ENCODE measurements around the gene SLC37A2. TPM values are rescaled to one million over a fixed set of nuclear protein-coding genes. Genes with fewer than 3 reads are reported as not detected.
"Not testable (repeated sequence)": the region's sequence is repeated elsewhere in the genome, so short reads cannot be mapped to it uniquely, and the experiment has no call there.

The SLC37A2 gene
- total and polyA plus RNA-seq, 8 donors = 0.87 to 5.3 (median 3.2) TPM; not detected in 2

DNA sequence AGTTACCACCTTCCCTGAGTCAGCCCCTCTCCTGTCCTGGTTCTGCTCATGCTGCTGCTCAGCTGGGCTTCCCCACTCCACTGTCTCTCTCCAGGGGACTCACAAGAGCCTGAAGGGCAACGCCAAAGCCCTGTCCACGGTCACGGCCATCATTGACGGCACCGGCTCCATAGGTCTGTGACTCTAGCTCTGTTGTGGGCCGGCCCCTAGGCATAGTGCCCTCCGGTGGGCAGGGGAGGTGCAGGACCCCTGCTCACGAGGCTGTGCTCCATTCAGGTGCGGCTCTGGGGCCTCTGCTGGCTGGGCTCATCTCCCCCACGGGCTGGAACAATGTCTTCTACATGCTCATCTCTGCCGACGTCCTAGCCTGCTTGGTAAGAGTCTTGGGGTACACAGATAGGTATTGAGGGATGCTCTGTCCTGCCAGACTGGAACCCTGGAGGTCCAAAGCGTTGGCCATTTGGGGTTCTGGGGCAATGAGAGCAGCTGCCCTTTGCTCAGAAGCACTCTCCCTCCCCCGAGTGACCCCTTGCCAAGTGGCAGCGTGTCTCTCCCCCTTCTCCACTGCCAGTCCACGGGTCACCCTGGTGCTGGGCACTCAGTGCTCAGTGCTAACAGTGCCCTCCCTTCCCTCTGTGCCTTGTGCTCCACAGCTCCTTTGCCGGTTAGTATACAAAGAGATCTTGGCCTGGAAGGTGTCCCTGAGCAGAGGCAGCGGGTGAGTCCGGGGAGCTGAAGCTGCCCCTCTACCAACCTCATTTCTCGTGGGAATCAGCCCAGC is 22.4 kb downstream of the SLC37A2 start:
- Histone ChIP-seq H3K27me3 (peaks cover 0 to 27% (median 0%) of the 10 kb centered on the region in 3 donors), H3K9me3 (no peaks in the 10 kb centered on the region), H3K4me1 (no peaks in the 10 kb centered on the region), H3K27ac (no peak overlapping the region), H3K4me3 (no peak overlapping the region), H3K36me3 (no peaks in the 10 kb centered on the region)
- TF ChIP-seq, protein P1, sequence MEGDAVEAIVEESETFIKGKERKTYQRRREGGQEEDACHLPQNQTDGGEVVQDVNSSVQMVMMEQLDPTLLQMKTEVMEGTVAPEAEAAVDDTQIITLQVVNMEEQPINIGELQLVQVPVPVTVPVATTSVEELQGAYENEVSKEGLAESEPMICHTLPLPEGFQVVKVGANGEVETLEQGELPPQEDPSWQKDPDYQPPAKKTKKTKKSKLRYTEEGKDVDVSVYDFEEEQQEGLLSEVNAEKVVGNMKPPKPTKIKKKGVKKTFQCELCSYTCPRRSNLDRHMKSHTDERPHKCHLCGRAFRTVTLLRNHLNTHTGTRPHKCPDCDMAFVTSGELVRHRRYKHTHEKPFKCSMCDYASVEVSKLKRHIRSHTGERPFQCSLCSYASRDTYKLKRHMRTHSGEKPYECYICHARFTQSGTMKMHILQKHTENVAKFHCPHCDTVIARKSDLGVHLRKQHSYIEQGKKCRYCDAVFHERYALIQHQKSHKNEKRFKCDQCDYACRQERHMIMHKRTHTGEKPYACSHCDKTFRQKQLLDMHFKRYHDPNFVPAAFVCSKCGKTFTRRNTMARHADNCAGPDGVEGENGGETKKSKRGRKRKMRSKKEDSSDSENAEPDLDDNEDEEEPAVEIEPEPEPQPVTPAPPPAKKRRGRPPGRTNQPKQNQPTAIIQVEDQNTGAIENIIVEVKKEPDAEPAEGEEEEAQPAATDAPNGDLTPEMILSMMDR (IDR thresholded peaks at IDR 0.05) = no peak
- TF ChIP-seq POLR2A (IDR thresholded peaks at IDR 0.05) = no peak
- DNase-seq = no peak
- 83 to 94% (median 84%) methylated on average over 11 to 20 of the region's 20 CpGs for WGBS, 5 donors
- intact Hi-C loops (cut with DNase I; ENCODE audit: low total_unique reads) = no loop called here

DNA sequence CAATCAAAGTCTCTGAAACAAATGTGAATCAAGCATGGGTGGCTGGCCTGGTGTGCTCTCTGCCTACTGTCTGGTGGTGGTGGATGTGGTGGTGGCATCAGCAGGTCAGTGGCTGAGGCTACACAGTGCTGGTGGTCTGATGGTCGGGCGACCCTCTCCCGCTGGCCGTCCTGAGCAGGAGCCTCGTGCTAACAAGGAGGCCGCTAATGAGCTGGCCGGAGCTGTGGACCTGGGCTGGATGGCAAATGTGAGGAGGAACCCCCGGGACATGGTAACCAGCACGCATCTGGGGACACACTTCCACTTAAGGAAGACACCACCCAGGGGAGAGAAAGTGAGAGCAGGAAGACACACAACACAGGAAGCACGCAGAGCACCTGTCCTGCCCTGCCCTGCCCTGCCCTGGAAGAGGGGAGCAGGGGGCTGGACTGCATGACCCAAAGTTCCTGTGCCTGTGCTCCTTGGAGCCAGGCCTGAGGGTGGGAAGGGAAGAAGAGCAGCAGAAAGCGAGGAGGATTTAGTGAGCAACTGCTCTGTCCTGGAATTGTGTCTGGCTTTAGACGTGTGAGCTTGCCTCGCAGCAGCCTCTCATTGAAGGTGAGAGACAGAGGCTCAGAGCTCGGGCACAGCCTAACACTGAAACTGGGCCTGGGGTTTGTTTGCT is 23.7 kb downstream of the SLC37A2 start:
- H3K4me3 ChIP-seq = no peak overlapping the region
- intact Hi-C loops (cut with DNase I; ENCODE audit: low total_unique reads) = no loop called here
- no peaks in the 10 kb centered on the region for H3K36me3 ChIP-seq
- DNase-seq = no peak
- 81 to 87% (median 83%) methylated on average over 13 to 14 of the region's 14 CpGs for WGBS, 5 donors
- H3K4me1 ChIP-seq = peaks cover 0 to 6% (median 0%) of the 10 kb centered on the region in 4 donors
- H3K9me3 ChIP-seq = no peaks in the 10 kb centered on the region
- no peak for TF ChIP-seq EP300 (IDR thresholded peaks at IDR 0.05)
- TF ChIP-seq POLR2AphosphoS5 (IDR thresholded peaks at IDR 0.05) = no peak
- TF ChIP-seq, protein P1 (IDR thresholded peaks at IDR 0.05) = no peak
- no peak for TF ChIP-seq POLR2A (IDR thresholded peaks at IDR 0.05)
- H3K27me3 ChIP-seq = peaks cover 0 to 19% (median 0%) of the 10 kb centered on the region in 3 donors
- H3K27ac ChIP-seq = no peak overlapping the region

DNA sequence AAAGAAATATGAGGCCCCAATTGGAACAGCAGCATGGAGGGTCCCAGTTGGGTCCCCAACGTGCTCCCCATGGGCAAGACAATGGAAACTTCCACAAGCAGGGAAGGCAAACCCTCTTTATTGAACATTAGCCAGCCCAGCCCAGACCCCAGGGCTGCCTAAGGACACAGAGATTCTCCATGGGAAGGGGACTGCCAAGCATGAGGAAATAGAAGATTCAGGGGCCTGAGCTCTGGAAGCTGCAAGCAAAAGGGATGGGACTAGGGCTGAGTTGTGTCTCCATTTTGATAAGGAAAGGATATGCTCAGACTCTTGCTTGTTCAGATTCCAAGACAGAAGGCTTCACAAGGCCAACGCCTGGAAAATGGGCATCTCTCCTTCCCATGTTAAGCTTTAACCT is 25.0 kb downstream of the SLC37A2 start:
- TF ChIP-seq, protein P1 (IDR thresholded peaks at IDR 0.05) = no peak
- TF ChIP-seq POLR2AphosphoS5 (IDR thresholded peaks at IDR 0.05) (no peak), POLR2A (IDR thresholded peaks at IDR 0.05) (no peak), EP300 (IDR thresholded peaks at IDR 0.05) (no peak)
- no peak overlapping the region for H3K4me3 ChIP-seq
- intact Hi-C loops (cut with DNase I; ENCODE audit: low total_unique reads) = no loop called here
- no peaks in the 10 kb centered on the region for H3K36me3 ChIP-seq
- no peaks in the 10 kb centered on the region for H3K9me3 ChIP-seq
- DNase-seq = no peak
- peaks cover 0 to 6% (median 0%) of the 10 kb centered on the region in 3 donors for H3K27me3 ChIP-seq
- no peak overlapping the region for H3K27ac ChIP-seq
- peaks cover 0 to 6% (median 0%) of the 10 kb centered on the region in 4 donors for H3K4me1 ChIP-seq
- 72 to 87% (median 81%) methylated on average over 2 of the region's 2 CpGs for WGBS, 5 donors

DNA sequence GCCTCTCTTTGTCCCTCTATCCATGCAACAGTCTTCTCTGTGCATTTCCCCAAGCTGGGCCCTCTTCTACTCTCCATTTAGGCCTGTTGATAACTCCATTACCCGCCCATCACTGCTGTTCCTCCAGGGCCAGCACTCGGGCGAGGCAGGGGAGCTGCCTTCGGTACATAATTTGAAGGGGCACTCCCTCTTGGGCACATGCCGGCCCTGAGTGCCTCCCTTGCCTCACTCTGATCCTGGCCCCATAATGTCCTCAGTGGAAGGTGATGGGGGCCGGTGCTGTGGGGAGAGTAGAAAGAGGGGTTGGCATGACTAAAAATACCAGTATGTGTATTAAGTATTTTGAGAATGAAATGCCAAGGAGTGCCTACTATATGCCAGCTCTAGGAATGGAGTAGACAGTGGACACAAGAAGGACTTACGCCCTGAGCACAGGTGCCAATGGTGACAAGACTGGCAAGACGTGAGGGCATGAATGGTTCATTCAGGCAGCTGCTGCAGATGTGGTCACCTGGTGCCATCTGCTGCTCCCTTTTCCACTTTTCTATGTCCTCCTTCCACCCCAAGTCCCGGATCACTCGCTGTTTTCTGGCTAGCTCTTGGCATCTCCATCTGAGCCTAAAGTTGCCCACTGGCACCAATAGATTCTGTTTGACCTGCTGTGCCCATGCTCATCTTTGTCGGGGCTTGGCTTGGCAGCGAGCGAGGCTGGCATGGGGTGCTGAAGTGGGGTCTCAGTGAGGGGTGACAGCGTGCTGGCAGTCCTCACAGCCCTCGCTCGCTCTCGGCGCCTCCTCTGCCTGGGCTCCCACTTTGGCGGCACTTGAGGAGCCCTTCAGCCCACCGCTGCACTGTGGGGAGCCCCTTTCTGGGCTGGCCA is 25.7 kb downstream of the SLC37A2 start:
- no peak for DNase-seq
- H3K36me3 ChIP-seq = peaks cover 0 to 2% (median 0%) of the 10 kb centered on the region in 4 donors
- TF ChIP-seq POLR2AphosphoS5 (IDR thresholded peaks at IDR 0.05) (no peak), EP300 (IDR thresholded peaks at IDR 0.05) (no peak), POLR2A (IDR thresholded peaks at IDR 0.05) (no peak)
- TF ChIP-seq, protein P1 (IDR thresholded peaks at IDR 0.05) = no peak
- peaks cover 0 to 6% (median 0%) of the 10 kb centered on the region in 3 donors for H3K27me3 ChIP-seq
- WGBS, 5 donors = 73 to 81% (median 77%) methylated on average over 14 to 20 of the region's 20 CpGs
- H3K27ac ChIP-seq = no peak overlapping the region
- intact Hi-C loops (cut with DNase I; ENCODE audit: low total_unique reads) = no loop called here
- no peaks in the 10 kb centered on the region for H3K9me3 ChIP-seq
- H3K4me1 ChIP-seq = peaks cover 0 to 6% (median 0%) of the 10 kb centered on the region in 4 donors
- no peak overlapping the region for H3K4me3 ChIP-seq

DNA sequence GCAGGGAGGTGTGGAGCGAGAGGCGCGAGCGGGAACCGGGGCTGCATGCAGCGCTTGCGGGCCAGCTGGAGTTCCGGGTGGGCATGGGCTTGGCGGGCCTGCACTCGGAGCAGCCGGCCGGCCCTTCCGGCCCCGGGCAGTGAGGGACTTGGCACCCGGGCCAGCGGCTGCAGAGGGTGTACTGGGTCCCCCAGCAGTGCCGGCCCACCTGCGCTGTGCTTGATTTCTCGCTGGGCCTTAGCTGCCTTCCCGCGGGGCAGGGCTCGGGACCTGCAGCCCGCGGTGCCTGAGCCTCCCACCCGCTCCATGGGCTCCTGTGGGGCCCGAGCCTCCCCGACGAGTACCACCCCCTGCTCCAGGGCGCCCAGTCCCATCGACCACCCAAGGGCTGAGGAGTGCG is 26.4 kb downstream of the SLC37A2 start:
- WGBS, 5 donors = 89 to 96% (median 94%) methylated on average over 7 to 31 of the region's 31 CpGs
- H3K4me1 ChIP-seq; H3K9me3 ChIP-seq; intact Hi-C loops (cut with DNase I; ENCODE audit: low total_unique reads); DNase-seq; H3K4me3 ChIP-seq; H3K27me3 ChIP-seq; H3K36me3 ChIP-seq; H3K27ac ChIP-seq: not testable (repeated sequence)

DNA sequence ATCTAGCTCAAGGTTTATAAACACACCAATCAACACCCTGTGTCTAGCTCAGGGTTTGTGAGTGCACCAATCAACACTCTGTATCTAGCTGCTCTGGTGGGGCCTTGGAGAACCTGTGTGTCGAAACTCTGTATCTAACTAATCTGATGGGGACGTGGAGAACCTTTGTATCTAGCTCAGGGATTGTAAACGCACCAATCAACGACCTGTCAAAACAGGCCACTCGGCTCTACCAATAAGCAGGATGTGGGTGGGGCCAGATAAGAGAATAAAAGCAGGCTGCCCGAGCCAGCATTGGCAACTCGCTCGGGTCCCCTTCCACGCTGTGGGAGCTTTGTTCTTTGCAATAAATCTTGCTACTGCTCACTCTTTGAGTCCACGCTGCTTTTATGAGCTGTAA is 27.0 kb downstream of the SLC37A2 start:
- H3K36me3 ChIP-seq; H3K9me3 ChIP-seq; DNase-seq; H3K4me3 ChIP-seq; intact Hi-C loops (cut with DNase I; ENCODE audit: low total_unique reads); H3K4me1 ChIP-seq; H3K27ac ChIP-seq; H3K27me3 ChIP-seq: not testable (repeated sequence)
- WGBS, 5 donors = 51 to 67% (median 60%) methylated on average over 10 of the region's 10 CpGs
